NCI-H1092 (cell line): ENCODE measurements around the gene OR3A1.
"Not testable (repeated sequence)": the region's sequence is repeated elsewhere in the genome, so short reads cannot be mapped to it uniquely, and the experiment has no call there.

Experiments used
- DNase-seq: peaks from one replicate; lab custom pipeline; 2025; lab: John Stamatoyannopoulos, UW

The OR3A1 gene

GRCh38 chr17:3298260-3298659 is at the start of gene OR3A1:
TSS of gene OR3A1 (minus strand) at chr17:3298360. CDS start at chr17:3292582, 5,778 bp downstream.
- no peak for DNase-seq

GRCh38 chr17:3342782-3343181 is 44.6 kb upstream of the OR3A1 start:
- not testable (repeated sequence) for DNase-seq

GRCh38 chr17:3335876-3336275 is 37.7 kb upstream of the OR3A1 start:
- DNase-seq, result no peak

- no peak for DNase-seq
Observed at GRCh38 chr17:3318336-3318735, 20.2 kb upstream of the OR3A1 start.

DNA sequence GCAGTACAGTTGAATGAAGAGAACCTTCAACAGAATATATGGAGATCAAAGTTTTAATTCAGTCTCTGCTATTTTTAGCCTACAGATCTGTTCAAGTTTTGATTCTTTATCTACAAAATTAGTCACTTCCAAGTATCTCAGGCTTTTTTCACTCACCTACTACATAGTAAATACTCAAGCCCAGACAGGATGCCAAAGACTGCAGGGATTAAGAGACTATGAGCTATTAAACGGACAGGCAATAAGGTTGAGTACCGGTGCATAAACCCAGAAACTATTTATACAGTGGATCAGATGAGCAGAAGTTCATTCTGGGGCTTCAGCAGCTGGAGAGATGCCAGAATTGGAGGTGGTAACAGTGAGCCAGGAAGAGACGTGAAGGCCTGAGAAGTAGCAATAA is 18.7 kb upstream of the OR3A1 start:
- DNase-seq, result no peak

- DNase-seq, result no peak
Observed at GRCh38 chr17:3308603-3309002, 10.4 kb upstream of the OR3A1 start.

GRCh38 chr17:3295632-3296031 is 2.5 kb downstream of the OR3A1 start:
- no peak for DNase-seq

DNA sequence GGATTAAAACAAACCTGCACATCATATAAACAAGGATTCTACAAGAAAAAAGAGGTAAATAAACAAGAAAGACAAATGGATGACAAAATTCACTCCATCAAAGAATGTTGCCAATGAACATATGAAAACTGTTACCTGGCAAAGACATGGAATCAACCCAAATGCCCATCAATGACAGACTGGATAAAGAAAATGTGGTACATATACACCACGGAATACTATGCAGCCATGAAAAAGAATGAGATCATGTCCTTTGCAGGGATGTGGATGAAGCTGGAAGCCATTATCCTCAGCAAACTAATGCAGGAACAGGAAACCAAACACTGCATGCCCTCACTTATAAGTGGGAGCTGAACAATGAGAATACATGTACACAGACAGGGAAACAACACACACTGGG is 4.6 kb downstream of the OR3A1 start:
- not testable (repeated sequence) for DNase-seq

DNA sequence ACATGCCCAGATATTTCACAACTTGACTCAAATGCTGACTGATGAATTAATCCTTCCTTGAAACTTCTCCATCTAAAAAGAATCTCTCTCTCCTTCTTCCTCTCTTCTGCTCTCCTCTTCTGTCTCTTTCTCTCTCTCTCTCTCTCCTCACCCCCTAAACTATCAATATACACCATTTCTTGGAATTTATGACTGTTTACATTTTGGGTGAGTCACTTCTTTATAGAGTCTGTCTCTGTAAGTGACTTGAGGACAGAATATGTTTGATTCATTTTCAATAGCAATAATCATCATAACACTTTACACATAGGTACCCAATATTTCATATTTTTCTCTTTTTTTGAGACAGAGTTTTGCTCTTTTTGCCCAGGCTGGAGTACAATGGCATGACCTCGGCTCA is 15.3 kb downstream of the OR3A1 start:
- DNase-seq, result no peak

DNA sequence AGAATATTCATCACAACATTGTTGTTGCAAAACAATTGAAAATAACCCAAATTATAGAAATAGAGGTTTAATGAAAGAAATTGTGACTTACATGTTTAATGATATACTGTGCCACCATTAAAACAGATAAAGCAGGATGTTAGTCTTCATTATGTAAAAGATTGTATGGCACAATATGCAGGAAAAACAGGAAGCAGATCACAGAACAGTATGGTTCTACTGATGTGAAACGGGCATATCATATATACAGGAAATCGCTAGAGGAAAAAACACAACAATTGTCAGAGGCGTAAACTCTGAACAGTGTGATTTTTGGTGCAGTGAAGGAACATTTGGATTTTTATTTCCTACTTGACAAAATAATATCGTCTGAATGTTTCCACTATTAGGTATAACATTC is 22.0 kb downstream of the OR3A1 start:
- no peak for DNase-seq

DNA sequence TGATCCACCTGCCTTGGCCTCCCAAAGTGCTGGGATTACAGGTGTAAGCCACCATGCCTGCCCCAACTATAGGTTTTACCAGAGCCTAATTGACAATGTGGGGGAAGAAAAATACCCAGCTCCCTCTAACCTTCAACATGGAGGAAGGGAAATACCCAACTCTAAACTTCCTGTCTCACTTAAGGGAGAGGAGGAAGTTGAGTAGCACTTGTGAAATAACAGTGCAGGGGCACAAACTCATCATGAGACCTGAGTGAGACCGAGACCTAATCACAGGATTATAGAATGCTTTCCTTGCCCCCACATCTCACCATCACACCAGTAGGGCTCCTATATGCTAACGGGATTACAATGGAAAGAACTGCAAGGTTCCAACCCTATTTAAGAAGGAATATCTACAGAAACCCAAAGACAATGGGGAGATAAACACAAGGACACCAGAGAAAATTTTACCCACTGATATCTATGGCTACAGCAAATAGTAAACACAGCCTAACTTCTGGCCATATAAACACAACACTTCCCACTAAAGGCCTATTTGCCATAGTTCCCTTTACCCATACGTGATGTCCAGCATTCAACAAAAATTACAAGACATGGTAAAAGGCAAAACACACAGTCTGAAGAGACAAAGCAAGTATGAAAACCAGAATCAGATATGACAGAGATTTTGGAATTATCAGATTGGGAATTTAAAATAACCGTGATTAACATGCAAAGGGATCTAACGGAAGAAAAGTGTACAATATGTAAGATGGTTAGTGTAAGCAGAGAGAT is 26.9 kb downstream of the OR3A1 start:
- DNase-seq, result no peak

GRCh38 chr17:3260600-3260999 is 37.6 kb downstream of the OR3A1 start:
- DNase-seq, result no peak

GRCh38 chr17:3260163-3260562 is 38.0 kb downstream of the OR3A1 start:
- DNase-seq, result no peak

DNA sequence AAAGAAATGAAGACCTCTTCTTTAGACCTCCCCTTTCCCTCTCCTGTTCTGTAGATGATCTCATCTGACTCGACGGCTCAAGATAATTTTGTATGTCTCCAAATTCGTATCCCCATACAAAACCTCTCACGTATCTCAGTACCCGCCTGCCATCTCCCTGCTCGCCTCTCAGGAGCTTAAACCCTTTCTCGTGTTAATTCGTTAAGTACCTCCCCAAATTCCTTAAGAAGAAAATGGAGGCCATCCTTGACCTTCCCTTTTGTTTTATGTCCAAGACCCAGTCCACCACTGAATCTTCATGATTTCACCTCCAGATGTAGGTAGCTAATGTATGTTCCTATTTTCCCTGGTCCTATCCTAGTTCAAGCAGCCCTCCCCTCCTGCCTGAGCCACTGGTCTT is 41.6 kb downstream of the OR3A1 start:
- DNase-seq, result no peak

DNA sequence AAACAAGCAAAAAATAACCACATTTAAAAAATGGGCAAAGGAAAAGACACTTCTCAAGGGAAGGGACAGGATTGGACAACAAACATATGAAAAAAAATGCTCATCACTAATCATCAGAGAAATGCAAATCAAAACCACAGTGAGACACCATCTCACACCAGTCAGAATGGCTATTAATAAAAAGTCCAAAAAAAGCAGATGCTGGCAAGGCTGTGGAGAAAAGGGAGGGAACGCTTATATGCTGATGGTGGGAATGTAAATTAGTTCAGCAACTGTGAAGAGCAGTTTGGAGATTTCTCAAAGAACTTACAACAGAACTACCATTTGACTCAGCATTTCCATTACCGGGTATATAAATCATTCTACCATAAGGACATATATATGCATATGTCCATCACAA is 49.1 kb downstream of the OR3A1 start:
- DNase-seq, result not testable (repeated sequence)

GRCh38 chr17:3244841-3245240 is 53.3 kb downstream of the OR3A1 start:
- not testable (repeated sequence) for DNase-seq

DNA sequence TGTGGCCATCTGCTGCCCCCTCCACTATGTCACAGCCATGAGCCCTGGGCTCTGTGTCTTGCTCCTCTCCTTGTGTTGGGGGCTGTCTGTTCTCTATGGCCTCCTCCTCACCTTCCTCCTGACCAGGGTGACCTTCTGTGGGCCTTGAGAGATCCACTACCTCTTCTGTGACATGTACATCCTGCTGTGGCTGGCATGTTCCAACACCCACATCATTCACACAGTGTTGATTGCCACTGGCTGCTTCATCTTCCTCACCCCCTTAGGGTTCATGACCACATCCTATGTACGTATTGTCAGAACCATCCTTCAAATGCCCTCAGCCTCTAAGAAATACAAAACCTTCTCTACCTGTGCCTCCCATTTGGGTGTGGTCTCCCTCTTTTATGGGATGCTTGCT is 57.1 kb downstream of the OR3A1 start:
- DNase-seq, result not testable (repeated sequence)
